ENCODE data around the gene EPS8L2. TPM values are rescaled to one million over a fixed set of nuclear protein-coding genes. Genes with fewer than 3 reads are reported as not detected.

EPS8L2 gene
- total and polyA plus RNA-seq, 2 of the 13 experiments (the other 11 are each of a cell fraction or from before 2014, with no cell fraction given): 89.3 to 416 TPM

DNA sequence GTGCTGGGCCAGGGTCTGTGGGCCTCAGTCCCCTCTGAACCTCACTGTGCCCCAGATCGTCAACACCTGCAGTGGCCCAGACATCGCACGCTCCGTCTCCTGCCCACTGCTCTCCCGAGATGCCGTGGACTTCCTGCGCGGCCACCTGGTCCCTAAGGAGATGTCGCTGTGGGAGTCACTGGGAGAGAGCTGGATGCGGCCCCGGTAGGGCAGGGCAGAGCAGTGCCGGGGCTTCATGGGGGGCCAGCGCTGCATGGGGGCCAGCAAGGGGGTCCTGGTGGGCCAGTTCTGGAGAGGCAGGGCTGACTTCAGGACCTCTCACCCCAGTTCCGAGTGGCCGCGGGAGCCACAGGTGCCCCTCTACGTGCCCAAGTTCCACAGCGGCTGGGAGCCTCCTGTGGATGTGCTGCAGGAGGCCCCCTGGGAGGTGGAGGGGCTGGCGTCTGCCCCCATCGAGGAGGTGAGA lies 16.3 kb downstream of the EPS8L2 start:
- Histone ChIP-seq H3K36me3 (replicated peaks in 1 of 2; ENCODE audit: control insufficient read depth in 1 of 2, insufficient read depth in 2 of 2, low read length in 2 of 2) (peaks cover 25 to 53% of the 10 kb centered on the region in 2 experiments), H3K4me1 (ENCODE audit: insufficient read depth, low read length) (0 out of 2 replicates have a peak, but pooled peaks cover 10% of the 10 kb centered on the region), H3K9me3 (ENCODE audit: low read length) (no peaks in the 10 kb centered on the region), H3K9ac (ENCODE audit: insufficient read depth, low read depth, low read length) (no peak overlapping the region), H3K27me3 (ENCODE audit: control insufficient read depth in 1 of 2, insufficient read depth in 2 of 2, low read length in 2 of 2) (no peaks in the 10 kb centered on the region), H3K27ac (ENCODE audit: extremely low read length, insufficient read depth, low read length) (no peak overlapping the region), H3K4me2 (ENCODE audit: low read depth, low read length) (no peak overlapping the region), H3K4me3 (replicated peaks in 1 of 3; ENCODE audit: insufficient read depth in 1 of 3, low read depth in 2 of 3, low read length in 3 of 3) (no peak overlapping the region), H4K20me1 (ENCODE audit: insufficient read depth, low read length) (peaks cover 12% of the 10 kb centered on the region; the same call in 1 of the 2 replicates), H2AFZ (ENCODE audit: low read length) (no peak overlapping the region), H3K79me2 (ENCODE audit: insufficient read depth, low read length) (peaks cover under 1% of the 10 kb centered on the region)
- CTCF ChIA-PET (ENCODE audit: low intra/inter-chr PET ratio, low total read pairs): interaction anchor here (1.5 to 1.9 kb wide), 2 partner anchors 26 to 60 kb away, joined by 7 to 13 read pairs; partner anchors contain the start of gene TMEM80
- no peak; the same call in 2 of the 3 replicates for ATAC-seq
- in situ Hi-C loops (cut with HindIII; ENCODE audit: extremely low pct_ligation_motif_present, low pct_unique_long_range_greater_than_20kb): no loop called here
- intact Hi-C loops (cut with micrococcal nuclease; ENCODE audit: unreplicated experiment): no loop called here
- no peak for FAIRE-seq
- no TSS peak for BruUV-seq (replicated peaks)
- peak; percentile 24 for TF ChIP-seq HNRNPK (IDR thresholded peaks at IDR 0.05; ENCODE audit: low read depth, low read length, poor library complexity, severe bottlenecking)
- no peak for TF ChIP-seq SIX4 (CRISPR knock-in tag; IDR thresholded peaks at IDR 0.05)
- TF ChIP-seq ZNF441 (CRISPR knock-in tag; IDR thresholded peaks at IDR 0.05; ENCODE audit: borderline replicate concordance): no peak
- TF ChIP-seq SETDB1 (CRISPR knock-in tag; IDR thresholded peaks at IDR 0.05; ENCODE audit: borderline replicate concordance): no peak
- TF ChIP-seq RBFOX2 (IDR thresholded peaks at IDR 0.05; ENCODE audit: low read depth, low read length): peak; percentile 64; the same call in 1 of the 2 replicates
- TF ChIP-seq GLI4 (CRISPR knock-in tag; IDR thresholded peaks at IDR 0.05; ENCODE audit: borderline replicate concordance): no peak
- peak; percentile 90 for TF ChIP-seq AGO2 (optimal IDR thresholded peaks at IDR 0.05; ENCODE audit: low read depth, low read length)
- TF ChIP-seq ZNF768 (CRISPR knock-in tag; IDR thresholded peaks at IDR 0.05): peak; percentile 24; the same call in 1 of the 2 replicates
- peak; percentile 63 for TF ChIP-seq ZBTB38 (CRISPR knock-in tag; IDR thresholded peaks at IDR 0.05)
- TF ChIP-seq RBM22 (optimal IDR thresholded peaks at IDR 0.05; ENCODE audit: low read length): peak; percentile 89
- POLR2A ChIA-PET: interaction anchor here (1.1 to 12.6 kb wide), 6 partner anchors 9 to 26 kb away, joined by 3 to 203 read pairs (median 8); partner anchors contain the start of genes DEAF1, EPS8L2, TALDO1 and TMEM80
- WGBS (ENCODE audit: low lambda C conversion rate): 94% methylated on average over 14 of the region's 20 CpGs
- DNase-seq (ENCODE audit: low spot score): no peak

All from HepG2 (cell line).